Mesenteric fat pad (tissue), 1 donor: ENCODE data around the gene BAIAP3. TPM values are rescaled to one million over a fixed set of nuclear protein-coding genes. Genes with fewer than 3 reads are reported as not detected.

ENCODE experiments used
- DNase-seq: peaks from one replicate; pipeline ENCODE4 v3.0.0-alpha.2; 2020; ENCODE audit warnings: low spot score
- total RNA-seq: library from RNA; stranded (reverse); fragmentation: NEBNext Ultra II Directional; extraction: Animal tissue kit (Norgen Biotek cat#: 25700); gene quantifications from one replicate; pipeline ENCODE4 v1.2.1, GENCODE V29; 2021
- donor health status: DM: yes; HTN: yes; CAD: no.

BAIAP3 gene
- total RNA-seq, 1 donor from 2014 or later: 1.3 TPM

DNA sequence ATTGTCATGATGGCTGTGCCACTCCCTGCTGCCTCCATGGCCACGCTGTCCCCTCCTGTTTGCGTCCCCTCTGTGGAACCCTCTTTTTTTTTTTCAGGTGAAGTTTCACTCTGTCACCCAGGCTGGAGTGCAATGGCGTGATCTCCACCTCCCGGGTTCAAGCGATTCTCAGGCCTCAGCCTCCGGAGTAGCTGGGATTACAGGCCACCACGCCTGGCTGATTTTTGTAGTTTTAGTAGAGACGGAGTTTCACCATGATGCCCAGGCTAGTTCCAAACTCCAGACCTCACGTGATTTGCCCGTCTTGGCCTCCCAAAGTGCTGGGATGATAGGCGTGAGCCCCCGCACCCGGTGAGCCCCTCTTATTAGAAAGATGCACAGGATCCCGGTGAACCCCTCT, 35.0 kb upstream of the BAIAP3 start:
- no peak for DNase-seq

DNA sequence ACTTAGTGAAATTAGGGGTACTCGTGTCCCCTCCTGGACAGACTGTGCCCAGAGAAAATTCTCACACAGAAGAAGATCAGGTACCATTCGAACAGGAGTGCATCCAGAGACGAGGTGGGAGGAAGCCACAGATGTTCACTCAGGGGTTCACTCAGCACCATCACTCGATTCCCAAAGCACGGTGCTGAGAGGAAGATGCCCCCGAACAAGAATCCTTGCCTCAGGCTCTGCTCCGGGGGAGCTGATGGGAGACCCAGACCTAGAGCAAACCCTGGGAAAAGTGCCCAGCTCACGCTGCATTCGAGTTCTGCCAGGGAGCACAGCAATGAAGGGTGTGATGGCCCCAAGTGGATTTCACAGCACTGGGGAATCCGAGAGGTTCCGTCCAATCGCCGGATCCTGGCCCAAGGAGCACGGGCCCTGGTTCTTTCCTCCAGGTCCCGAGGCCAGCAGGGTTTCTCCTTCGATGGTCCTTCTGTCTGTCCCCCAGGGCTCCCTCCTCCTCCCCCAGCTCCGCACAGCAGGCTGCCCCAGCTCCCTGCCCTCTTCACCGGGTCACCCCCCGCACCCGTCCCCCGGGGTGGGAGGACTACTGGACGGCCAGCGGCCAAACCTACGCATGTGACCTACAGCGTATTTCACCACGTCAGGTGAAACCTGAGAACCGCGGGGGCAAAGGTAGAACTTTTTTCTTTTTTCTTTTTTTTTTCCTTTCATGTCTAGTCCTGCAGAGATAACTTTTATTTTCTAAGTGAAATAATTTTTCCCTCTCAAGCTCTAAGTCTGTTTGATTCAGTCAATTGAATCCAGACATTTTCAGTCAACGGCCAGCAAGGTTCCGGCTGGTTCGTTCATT, 34.2 kb upstream of the BAIAP3 start:
- DNase-seq: no peak

DNA sequence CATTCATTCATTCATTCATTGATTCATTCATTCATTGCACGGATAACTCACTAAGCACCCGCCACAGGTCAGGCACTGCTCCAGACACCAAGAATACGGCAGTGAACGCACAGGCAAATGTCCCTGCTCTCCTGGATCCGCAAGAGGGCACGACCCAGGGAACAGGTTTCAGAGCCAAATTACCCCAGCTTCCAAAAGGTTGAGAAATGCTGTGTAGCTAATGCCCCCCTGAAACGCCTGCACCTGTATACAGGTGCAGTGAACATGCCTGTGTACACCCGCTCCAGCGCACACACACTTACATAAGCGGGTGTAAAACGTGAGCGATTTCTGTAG, 33.6 kb upstream of the BAIAP3 start:
- DNase-seq: no peak

DNA sequence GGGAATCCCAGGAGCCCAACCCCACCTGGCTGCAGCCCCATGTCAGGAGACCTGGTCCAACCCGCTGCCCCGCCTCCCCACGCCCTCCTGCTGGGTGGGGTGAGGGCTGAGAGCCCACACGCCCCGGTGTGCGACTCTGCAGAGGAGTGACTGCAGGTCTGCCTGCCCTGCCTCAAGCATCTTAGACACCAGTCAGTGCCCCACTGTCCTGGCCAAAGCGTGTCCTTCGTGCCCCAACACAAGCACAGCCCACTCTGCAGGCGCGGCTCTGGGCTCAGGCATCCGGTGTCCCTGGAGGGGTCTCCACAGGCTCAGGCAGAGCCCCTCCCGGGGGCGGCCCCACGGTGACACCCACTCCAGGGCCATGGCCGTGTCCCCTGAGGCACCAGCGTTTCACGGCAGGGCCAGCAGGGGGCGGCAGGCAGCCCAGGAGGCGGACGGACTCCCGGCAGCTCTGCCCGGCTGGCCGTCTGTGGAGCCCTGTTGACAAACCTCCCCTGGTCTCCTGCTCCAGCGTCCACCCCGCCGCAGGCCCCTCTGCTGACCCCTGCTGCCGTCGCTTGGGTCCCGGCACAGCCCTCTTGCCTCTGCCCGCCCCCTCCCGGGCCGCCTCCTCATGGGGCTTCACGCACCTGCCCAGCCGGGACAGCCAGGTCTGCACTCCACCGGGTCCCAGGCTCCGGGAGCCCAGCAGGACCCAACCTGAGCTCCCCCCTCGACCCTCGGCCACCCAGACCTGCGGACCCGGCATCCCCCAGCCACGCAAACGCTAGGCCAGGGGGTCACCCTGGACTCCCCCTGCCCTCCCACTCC, 32.6 kb upstream of the BAIAP3 start:
- DNase-seq: peak; percentile 93

DNA sequence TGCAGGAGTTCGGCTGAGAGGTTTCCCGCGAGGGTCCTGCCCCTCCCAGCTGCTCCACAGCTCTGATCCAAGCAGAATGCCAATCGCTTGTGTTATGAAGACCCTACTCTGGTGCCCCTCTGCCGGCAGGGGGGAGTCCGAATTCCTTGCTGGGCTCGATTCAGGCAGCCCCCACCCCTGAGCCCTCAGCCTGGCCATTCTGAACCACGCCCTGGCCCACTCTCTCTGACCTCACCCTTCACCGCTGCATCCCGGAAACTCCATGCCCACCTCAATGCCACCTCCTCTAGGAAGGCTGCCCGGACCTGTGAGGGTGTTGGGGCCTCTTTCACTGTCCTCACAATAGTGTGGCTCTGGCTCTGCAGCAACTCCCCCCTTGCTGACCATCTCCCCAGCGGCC, 31.9 kb upstream of the BAIAP3 start:
- DNase-seq: no peak

DNA sequence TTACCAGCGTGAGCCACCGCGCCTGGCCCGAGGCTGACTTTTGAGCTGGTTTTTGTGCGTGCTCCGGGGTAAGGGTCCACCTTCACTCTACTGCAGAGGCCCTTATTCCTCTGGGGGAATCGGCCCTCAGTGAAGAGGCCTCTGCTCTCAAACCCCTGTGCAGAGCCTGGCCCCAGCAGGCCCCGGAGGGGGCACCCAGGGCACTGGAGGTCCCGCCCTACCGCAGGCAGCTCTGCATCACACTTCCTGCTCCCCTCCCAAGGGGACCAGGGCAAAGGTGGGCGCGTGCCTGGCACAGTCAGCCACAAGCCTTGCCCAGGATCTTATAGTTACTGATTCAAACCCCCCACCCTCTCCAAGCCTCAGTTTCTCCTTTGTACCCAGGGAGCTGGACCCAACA, 27.6 kb upstream of the BAIAP3 start:
- no peak for DNase-seq

DNA sequence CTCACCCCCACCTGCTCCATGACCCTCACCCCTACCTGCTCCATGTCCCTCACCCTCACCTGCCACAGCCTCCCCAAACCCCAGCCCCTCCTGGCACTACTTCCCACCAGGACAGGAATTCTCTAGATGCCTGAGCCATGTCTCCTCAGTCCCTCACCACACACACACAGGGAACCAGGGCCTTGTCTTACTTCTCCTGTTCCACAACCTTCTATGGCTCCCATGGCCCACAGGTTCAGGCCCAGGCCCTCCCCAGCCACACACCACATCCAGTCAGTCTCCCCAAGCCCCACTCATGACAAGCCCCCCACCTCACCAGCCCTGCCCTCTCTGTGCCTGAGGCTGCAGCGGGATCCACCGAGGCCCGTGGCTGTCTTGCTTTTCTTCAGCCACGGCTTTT, 27.1 kb upstream of the BAIAP3 start:
- no peak for DNase-seq

DNA sequence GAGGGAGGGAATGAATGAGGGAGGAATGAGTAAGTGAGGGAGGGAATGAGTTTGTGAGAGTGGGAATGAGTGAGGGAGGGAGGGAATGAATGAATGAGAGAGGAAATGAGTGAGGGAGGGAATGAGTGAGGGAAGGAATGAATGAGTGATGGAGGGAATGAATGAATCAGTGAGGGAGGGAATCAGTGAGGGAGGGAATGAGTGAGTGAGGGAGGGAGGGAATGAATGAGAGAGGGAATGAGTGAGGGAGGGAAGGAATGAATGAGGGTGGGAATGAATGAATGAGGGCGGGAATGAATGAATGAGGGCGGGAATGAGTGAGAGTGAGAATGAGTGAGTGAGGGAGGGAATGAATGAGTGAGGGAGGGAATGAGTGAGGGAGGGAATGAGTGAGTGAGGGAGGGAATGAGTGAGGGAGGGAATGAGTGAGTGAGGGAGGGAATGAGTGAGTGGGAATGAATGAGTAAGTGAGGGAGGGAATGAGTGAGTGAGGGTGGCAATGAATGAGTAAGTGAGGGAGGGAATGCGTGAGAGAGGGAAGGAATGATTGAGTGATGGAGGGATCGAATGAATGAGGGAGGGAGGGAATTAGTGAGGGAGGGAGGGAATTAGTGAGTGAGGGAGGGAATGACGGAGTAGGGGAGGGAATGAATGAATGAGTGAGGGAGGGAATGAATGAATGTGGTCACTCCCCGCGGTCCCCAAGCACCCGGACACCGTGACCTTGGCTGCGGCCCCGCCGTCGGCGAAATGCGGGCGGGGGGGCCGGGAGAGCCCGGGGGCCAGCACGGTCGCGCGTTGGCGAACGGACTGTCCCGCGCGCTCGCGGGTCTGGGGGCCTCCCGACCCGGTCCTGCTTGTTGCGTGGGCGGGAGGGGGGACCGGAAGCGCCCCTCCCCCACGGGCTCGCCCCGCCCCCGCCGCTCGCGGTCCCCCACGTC, 25.1 kb upstream of the BAIAP3 start:
- DNase-seq: no peak

DNA sequence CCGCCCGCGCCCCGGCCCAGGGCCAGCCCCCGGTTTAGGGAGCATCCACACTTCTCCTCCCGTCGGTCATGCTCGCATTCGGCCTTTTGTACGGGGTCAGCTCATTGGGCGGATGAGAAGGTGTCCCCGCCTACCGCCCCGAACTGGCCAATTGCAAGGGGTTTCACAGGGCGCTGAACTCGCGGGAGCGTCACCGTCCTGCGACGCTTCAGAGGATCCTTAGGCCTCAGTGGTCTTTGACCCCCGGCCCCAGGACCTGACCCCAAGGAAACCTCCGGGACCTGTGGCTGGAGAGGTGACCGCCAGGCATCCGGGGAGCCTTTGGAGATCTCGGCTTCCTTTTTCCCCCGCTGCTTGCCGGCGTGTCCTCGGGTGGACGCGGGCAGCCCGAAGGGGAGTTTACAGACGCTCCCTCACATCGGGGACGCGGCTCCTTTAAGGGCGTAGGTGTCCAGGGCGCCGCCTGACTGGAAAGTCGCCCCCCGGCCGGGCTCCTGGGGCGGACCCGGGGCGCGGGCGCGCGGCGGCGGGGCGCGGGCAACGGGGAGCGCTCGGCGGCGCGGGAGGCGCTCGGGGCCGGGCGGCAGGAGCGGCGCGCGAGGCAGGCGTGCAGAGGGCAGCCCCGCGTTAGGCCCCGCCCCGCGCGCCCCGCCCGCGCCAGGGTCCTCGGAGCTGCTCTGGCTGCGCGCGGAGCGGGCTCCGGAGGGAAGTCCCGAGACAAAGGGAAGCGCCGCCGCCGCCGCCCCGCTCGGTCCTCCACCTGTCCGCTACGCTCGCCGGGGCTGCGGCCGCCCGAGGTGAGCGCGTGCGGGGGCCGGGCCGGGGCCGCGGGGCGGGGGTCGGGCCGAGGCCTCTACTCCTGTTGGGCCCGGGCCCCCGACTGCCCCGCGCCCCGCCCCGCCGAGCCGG, 24.2 kb upstream of the BAIAP3 start, which contains the start of gene UBE2I:
Gene UBE2I, plus strand, starts transcription at position 660 of the 909 bp plus-strand sequence. CDS start 4,395 bp downstream, outside the sequence.
- DNase-seq: peak; percentile 98

DNA sequence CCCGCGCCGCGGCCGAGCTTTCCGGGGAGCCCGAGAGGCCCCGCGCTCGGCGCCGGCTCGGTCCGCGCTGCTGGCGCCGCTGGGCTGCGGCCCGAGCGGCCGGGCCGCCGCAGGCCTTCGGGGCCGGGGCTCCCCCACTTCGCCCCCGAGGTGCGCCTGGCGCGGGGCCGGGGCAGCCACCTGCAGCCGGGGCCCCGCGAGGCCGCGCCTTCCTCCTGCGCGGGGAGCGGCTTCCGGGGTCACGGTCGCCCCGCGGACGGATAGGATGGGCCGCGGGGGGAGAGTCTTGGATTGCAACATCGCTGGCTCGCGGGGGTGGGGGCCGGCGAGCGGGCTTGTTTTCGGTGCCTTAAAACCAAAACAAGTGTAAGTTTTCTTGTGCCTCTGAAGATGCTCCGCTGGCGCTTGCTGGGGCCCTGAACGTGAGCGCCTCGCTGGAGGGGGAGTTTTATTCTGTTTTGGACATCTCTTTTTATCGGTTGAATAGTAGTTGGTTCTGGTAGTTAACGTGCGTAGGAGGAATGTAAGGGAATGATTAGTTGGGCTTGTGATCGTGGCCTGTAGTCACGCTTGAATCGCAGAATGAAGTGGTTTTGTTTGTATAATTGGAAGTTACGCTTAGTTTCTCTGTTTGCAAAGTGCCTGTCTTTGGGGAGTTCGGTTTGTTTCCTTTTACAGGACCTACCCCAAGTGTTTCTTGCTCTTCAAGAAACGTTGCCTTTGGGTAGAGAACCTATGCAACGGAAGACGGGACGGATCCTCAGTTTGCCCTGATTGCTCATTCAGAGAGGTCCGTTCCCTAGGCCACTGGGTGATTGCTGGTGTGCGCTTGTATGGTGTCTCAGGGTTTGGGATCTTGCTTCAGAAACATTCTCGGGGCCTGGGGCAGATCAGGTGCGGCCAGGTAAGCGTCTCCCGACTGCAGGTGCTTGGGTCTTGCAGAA, 23.3 kb upstream of the BAIAP3 start:
- DNase-seq: no peak

DNA sequence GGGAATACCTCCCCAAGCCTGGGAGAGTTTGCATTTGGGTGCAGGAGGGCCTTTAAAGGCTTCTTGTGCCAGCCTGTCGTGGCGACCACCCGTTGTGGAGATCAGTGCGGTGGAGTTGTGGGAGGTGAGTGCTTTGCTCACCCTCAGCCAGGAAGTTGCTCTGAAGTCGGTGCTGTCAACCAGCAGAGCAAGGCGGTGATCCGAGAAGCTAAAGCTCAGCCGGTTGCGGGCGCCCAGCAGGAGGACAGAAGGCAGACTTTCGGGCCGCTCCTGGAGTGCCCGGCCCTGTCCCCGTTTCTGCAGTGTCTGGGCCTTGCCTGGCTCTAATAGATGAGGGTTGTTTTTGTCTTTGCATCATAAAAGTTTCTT, 22.6 kb upstream of the BAIAP3 start:
- DNase-seq: no peak

DNA sequence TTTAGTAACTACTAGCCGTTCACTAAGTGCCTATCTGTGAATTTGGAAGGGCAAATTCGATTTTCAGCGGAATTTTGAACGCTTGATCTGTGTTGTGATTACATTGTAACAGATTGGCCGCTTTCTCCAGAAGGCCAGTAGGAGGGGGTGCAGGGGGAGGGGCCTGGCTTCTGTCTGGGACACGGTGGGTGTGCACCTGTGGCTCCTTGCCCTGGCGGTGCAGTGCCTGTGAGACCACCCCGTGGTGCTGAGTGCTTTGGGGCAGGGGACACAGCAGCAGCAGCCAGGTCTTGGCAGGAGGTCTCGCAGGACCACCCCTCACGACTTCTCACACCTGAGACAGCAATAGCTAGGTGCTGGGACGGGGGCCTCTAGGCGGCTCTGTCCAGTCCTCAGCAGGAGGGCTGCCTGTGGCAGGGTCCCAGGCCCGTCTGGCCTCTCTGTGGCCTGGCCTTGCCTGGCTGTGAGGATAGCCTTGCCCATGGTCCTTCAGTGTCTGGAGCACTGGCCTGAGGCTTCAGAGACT, 22.2 kb upstream of the BAIAP3 start:
- no peak for DNase-seq

DNA sequence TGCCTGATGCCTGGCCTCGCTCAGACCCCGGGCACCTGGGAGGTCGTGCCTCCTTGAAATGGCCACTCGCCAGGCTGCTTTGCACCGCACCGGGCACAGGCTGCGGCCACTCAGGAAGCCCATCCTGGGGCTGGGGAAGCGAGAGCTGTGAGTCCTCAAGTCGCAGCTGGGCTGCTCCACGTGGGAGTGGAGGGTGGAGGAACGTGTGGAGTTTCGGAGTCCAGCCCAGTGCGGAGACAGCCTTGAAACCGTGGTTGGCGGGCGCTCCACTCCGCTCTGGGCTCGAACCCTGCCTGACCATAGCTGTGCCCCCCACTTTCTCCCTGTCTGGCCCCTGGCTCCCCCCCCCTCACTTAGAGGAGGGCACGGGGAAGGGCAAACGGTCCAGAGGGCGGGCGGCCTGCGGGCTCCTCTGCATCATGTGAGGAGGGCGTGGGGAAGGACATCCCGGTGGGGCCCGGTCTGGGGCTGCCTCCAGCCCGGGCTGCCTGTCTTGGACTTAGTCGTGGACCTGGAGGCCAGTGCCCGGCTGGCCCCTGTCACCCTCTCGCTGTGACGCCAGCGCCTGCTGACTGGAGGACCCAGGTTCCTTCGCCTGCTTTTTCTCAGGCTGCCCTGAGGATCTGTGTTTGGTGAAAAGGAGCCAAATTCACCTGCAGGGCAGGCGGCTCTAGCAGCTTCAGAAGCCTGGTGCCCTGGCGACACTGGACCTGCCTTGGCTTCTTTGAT, 21.5 kb upstream of the BAIAP3 start:
- DNase-seq: no peak

DNA sequence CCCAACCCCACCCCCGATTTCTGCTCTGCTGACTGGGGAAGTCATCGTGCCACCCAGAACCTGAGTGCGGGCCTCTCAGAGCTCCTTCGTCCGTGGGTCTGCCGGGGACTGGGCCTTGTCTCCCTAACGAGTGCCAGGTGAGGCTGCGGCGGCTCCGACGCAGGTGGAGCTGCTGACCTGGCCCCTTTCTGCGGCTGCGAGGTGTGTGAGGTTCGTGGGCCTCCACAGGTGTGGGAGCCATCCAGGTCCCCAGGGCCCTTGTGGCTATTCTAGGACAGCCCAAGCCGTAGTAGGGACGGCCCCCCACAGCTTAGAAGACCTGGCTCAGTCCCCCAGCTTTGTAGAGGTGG, 21.0 kb upstream of the BAIAP3 start:
- DNase-seq: no peak

DNA sequence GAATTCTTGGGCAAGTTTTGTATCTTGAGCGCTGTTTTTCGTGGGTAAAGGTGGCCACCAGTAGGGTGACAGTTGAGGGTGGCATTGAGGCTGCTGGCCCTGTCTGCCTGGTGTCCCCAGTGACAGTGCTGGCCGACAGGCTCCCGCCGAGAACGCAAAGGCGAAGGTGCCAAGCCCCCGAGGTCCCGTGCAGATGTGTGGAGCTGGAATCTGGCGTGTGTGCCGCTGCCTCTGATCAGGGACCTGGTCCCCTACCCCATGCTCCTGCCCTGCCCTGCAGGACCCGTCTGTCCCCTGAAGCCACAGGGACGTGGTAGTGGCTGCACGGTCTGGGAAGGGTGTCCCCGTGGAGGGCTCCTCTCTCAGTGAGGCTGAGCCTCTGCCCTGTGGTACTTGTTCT, 20.5 kb upstream of the BAIAP3 start:
- DNase-seq: no peak

DNA sequence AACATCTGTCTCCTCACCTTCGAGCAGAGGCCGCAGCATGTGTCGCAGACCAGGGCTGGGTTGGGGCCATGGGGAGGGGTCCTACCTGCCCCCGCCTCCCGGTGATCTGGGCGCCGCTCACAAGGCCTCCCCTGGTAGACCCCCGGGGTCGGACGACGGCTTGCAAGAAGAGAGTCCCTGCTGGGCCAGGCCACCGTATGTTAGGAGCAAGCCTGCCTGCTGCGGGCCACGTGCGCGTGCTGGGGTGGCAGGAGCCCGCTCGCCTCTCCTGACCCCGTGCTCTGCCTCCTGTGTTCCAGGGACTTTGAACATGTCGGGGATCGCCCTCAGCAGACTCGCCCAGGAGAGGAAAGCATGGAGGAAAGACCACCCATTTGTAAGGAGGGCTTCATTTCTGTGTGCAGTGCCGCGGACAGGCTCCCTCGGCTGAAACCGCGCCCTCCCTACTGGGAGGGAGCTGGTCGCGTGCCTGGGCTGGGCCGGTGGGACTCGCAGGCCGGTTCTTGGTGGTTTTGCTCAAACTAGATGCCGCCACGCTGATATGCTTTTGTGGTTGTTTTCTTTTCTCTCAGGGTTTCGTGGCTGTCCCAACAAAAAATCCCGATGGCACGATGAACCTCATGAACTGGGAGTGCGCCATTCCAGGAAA, 19.6 kb upstream of the BAIAP3 start:
- DNase-seq: no peak

DNA sequence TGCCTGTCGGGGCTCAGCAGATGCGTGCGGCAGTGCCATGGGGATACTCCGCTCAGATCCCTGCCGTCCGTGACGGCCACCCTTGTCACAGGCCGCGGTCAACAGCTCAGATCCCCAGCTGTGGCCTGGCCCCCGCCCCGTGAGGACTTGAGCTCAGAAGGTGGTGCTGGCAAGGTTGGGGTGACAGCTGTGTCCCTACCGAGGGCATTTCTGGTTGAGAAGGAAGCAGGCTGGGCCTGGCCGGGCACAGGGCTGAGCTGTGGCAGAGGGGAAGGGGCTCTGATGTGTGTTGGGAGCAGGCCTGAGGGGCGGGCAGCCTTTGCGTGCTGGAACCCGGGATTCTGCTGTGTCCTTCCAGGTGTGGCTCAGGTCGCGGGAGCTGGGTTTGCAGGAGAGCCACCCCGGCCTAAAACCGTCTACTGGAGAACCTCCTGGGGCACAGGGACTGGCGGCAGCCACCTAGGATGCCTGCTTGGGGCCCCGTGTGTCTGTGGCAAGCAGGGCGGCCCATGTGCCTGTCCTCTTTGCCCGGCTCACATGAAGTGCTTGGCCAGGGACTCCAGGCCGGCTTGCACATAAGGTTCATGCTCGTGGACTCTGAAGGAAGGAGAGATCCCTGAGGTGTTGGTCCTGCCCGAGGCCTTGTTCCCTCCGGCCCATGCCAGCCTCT, 18.9 kb upstream of the BAIAP3 start:
- no peak for DNase-seq
